ENCODE results near the gene POLD4. TPM values are rescaled to one million over a fixed set of nuclear protein-coding genes. Genes with fewer than 3 reads are reported as not detected.

The POLD4 gene
- total and polyA plus RNA-seq, 2 donors (not counting 1 experiment from before 2014, with no cell fraction given), result 32.4 to 36.3 TPM

DNA sequence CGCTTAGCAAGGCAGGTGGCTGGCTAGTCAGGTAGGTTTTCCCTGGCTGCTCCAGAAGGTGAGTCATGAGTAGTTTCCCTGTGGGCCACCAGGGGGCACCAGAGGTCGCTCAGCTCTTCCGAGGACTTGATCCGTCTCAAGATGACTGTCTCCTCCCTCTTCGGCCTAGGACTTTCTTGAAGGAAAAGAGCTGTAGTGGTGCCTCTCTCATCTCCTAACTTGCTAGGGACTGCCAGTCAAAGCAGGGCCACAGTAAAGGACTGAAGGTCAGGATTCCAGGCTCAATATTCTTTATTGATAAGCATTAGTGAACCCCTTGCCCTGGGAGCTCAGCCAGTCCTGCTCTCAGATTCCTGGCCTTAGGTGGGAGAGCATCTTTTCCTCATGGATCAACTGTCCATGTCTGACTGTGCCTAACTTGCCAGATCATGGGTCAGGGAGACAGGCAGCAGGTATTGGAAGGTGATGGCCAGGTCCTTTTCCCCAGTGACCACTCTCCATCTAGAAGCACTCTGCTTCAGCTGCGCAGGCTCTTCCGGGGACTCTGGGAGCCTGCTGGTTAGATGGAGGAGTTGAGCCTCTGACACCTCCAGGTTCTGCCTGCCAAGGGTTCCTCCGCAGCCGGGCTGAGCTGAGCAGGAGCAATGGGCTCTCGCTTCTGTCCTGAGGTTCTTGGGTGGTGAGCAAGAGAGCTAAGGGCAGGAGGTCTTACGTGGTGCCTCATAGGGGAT, 1.9 kb downstream of the POLD4 start:
- H3K9ac ChIP-seq (ENCODE audit: insufficient read depth, low read length), result peak overlapping the region; percentile 41
- H3K9me3 ChIP-seq (ENCODE audit: control insufficient read depth, insufficient read depth, low read depth, low read length), result no peaks in the 10 kb centered on the region
- H3K79me2 ChIP-seq (ENCODE audit: control insufficient read depth, insufficient read depth, low read length), result peaks cover 4% of the 10 kb centered on the region
- peak; percentile 67 to 81 for DNase-seq (ENCODE audit: low read depth in 2 of 2)
- peaks cover 1% of the 10 kb centered on the region for H3K36me3 ChIP-seq (ENCODE audit: control insufficient read depth, insufficient read depth, low read length)
- H3K27ac ChIP-seq (ENCODE audit: insufficient read depth, low read length), result peak overlapping the region; percentile 50
- H3K4me1 ChIP-seq (ENCODE audit: control insufficient read depth, extremely low read depth, insufficient read depth, low read length), result peaks cover 30% of the 10 kb centered on the region
- peak; percentile 79 to 97 for TF ChIP-seq CTCF (conservative IDR thresholded peaks at IDR 0.05 in 1 of 2, IDR thresholded peaks at IDR 0.05 in 1 of 2; ENCODE audit: low read depth in 1 of 2, low read length in 2 of 2)
- no peak for TF ChIP-seq EZH2 (IDR thresholded peaks at IDR 0.05; ENCODE audit: low read length, missing control alignments)
- no peak overlapping the region for H2AFZ ChIP-seq (ENCODE audit: low read length)
- no peak overlapping the region for H3K4me3 ChIP-seq (replicated peaks in 1 of 4; ENCODE audit: control extremely low read depth in 1 of 4, insufficient read depth in 1 of 4, low read depth in 3 of 4, low read length in 4 of 4)
- peak overlapping the region; percentile 36 for H3K4me2 ChIP-seq (ENCODE audit: extremely low read depth, insufficient read depth, low read length)
- no peaks in the 10 kb centered on the region for H4K20me1 ChIP-seq (ENCODE audit: control insufficient read depth, extremely low read depth, insufficient read depth, low read length)
- H3K27me3 ChIP-seq (ENCODE audit: control insufficient read depth, insufficient read depth, low read length), result no peaks in the 10 kb centered on the region

- Histone ChIP-seq H4K20me1 (ENCODE audit: control insufficient read depth, extremely low read depth, insufficient read depth, low read length) (no peaks in the 10 kb centered on the region), H2AFZ (ENCODE audit: low read length) (no peak overlapping the region), H3K79me2 (ENCODE audit: control insufficient read depth, insufficient read depth, low read length) (peaks cover 4% of the 10 kb centered on the region), H3K36me3 (ENCODE audit: control insufficient read depth, insufficient read depth, low read length) (peaks cover 1% of the 10 kb centered on the region), H3K4me3 (replicated peaks in 1 of 4; ENCODE audit: control extremely low read depth in 1 of 4, insufficient read depth in 1 of 4, low read depth in 3 of 4, low read length in 4 of 4) (no peak overlapping the region), H3K9ac (ENCODE audit: insufficient read depth, low read length) (no peak overlapping the region), H3K9me3 (ENCODE audit: control insufficient read depth, insufficient read depth, low read depth, low read length) (no peaks in the 10 kb centered on the region), H3K4me1 (ENCODE audit: control insufficient read depth, extremely low read depth, insufficient read depth, low read length) (peaks cover 20% of the 10 kb centered on the region), H3K4me2 (ENCODE audit: extremely low read depth, insufficient read depth, low read length) (no peak overlapping the region), H3K27ac (ENCODE audit: insufficient read depth, low read length) (no peak overlapping the region), H3K27me3 (ENCODE audit: control insufficient read depth, insufficient read depth, low read length) (no peaks in the 10 kb centered on the region)
- no peak for TF ChIP-seq CTCF (conservative IDR thresholded peaks at IDR 0.05 in 1 of 2, IDR thresholded peaks at IDR 0.05 in 1 of 2; ENCODE audit: low read depth in 1 of 2, low read length in 2 of 2)
- no peak for TF ChIP-seq EZH2 (IDR thresholded peaks at IDR 0.05; ENCODE audit: low read length, missing control alignments)
- no peak for DNase-seq (ENCODE audit: low read depth in 2 of 2)
These were observed 3.3 kb downstream of the POLD4 start for GRCh38 chr11:67349928-67350465.

DNA sequence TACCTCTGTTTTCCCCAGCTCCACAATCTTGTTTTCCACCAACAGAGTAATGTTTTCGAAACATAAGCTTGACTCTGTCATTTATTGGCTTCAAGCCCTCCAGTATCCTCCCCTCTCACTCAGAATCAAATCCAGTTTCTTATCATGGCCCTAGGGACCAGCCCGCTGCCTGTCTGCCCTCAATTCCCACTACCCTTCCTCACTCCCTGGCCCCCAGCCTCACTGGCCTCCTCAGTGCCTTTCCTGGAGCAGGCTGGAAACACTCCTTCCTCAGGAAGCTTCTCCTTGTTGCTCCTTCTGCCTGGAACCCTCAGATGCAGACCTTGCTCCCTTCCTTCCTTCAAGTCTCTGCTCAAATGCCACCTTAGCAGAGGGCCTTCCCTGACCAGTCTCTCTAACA, 3.9 kb downstream of the POLD4 start:
- Histone ChIP-seq H4K20me1 (ENCODE audit: control insufficient read depth, extremely low read depth, insufficient read depth, low read length) (no peaks in the 10 kb centered on the region), H3K9ac (ENCODE audit: insufficient read depth, low read length) (no peak overlapping the region), H3K4me3 (replicated peaks in 1 of 4; ENCODE audit: control extremely low read depth in 1 of 4, insufficient read depth in 1 of 4, low read depth in 3 of 4, low read length in 4 of 4) (no peak overlapping the region), H3K4me2 (ENCODE audit: extremely low read depth, insufficient read depth, low read length) (no peak overlapping the region), H3K36me3 (ENCODE audit: control insufficient read depth, insufficient read depth, low read length) (peaks cover 1% of the 10 kb centered on the region), H3K9me3 (ENCODE audit: control insufficient read depth, insufficient read depth, low read depth, low read length) (no peaks in the 10 kb centered on the region), H3K27ac (ENCODE audit: insufficient read depth, low read length) (no peak overlapping the region), H3K27me3 (ENCODE audit: control insufficient read depth, insufficient read depth, low read length) (no peaks in the 10 kb centered on the region), H3K79me2 (ENCODE audit: control insufficient read depth, insufficient read depth, low read length) (peaks cover 4% of the 10 kb centered on the region), H2AFZ (ENCODE audit: low read length) (no peak overlapping the region), H3K4me1 (ENCODE audit: control insufficient read depth, extremely low read depth, insufficient read depth, low read length) (peaks cover 17% of the 10 kb centered on the region)
- no peak for DNase-seq (ENCODE audit: low read depth in 2 of 2)
- no peak for TF ChIP-seq EZH2 (IDR thresholded peaks at IDR 0.05; ENCODE audit: low read length, missing control alignments)
- TF ChIP-seq CTCF (conservative IDR thresholded peaks at IDR 0.05 in 1 of 2, IDR thresholded peaks at IDR 0.05 in 1 of 2; ENCODE audit: low read depth in 1 of 2, low read length in 2 of 2), result no peak
